Activated CD8-positive, alpha-beta memory T cell treated with anti-CD3 and anti-CD28 coated beads for 4 hours (primary cell): ENCODE measurements around the gene CACNA1B.

Source experiments
- DNase-seq, 2 donors: peaks; one replicate each; pipeline ENCODE4 v3.0.0-alpha.2; 2020; ENCODE audit warnings: low read depth in 2 of 2

CACNA1B gene

GRCh38 chr9:138052635-138053320 is 175.2 kb downstream of the CACNA1B start:
- DNase-seq = no peak

DNA sequence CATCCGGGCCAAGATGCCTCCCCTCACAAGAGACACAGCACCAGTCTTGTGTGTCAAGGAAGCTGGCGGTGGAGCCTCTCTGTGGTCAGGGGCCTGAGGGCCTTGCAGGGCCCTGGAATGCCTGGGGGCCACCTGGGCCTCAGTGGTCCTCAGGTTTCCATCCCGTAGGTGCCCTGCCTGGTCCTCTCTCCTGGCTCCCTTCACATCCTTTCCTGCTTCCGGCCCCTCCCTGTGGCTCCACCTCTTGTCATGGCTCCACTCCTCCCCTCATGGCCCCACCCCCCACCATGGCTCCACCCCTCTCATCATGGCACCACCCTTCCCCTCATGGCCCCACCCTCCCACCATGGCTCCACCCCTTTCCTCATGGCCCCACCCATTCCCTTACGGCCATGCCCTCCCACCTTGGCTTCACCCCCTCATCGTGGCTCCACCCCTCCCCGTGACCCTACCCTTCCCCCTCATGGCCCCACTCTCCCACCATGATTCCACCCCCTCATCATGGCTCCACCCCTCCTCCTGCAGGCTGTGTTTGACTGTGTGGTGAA is 175.8 kb downstream of the CACNA1B start:
- DNase-seq = no peak

DNA sequence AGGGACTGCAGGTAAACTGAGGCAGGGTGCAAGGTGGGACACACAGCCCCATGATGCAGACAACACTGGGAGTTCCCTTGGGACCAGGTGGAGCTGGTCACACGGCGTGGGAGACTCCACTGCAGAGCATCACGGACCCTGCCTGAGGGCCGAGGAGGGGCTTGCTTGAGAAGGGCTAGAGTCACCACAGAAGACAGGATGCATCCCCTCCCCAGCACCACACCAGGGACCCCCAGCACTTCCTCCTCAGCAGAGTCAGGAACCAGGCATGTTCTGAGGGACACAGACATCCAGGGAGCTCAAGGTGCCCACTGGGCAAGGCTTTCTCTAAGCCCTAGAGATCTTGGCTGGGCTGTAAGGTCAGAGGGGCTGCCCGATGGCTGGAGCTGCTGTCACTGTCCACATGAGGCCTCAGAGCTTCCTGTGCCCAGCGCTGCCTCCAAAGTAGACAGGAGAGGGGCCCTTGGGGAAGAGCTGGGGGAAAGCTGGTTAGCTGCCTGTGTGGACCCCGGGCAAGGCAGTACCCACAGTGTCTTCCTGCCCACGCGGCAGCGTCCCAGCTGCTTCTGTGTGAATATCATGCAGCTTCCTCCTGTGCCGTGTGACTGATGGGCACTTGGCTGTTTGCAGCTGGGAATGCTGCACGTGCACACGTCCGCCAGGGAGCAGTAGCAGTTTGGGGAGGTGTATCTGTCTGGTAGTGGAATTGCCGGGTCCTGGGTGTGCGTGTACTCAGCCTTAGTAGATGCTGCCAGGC is 176.6 kb downstream of the CACNA1B start:
- DNase-seq = no peak

DNA sequence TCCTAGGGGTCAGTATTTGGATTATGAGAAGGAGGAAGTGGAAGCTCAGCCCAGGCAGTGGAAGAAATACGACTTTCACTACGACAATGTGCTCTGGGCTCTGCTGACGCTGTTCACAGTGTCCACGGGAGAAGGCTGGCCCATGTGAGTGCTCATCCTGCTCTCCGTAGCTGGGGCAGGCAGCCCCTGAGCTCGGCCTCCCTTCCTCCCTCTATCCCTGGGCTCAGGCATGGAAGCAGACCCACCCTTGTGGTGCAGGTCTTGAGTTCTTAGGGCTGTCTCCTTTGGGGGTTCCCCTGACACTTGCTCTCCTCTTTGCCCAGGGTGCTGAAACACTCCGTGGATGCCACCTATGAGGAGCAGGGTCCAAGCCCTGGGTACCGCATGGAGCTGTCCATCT is 180.1 kb downstream of the CACNA1B start:
- DNase-seq = no peak

DNA sequence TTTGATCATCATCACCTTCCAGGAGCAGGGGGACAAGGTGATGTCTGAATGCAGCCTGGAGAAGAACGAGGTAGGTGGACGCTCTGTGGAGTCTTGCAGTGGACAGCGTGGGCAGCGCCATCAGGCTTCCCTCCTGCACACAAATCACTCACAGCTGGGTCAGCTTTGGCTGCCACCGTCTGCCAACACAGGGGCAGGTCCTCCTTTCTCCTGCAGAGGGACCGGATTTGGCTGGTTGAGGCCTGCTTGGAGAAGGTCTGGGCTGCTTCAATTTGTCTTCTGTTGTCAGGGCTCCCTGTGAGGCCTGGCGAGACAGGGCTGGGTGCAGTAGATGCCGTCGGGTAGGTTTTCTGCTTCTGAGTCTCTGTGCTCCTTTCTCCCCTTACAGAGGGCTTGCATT is 180.6 kb downstream of the CACNA1B start:
- no peak for DNase-seq

DNA sequence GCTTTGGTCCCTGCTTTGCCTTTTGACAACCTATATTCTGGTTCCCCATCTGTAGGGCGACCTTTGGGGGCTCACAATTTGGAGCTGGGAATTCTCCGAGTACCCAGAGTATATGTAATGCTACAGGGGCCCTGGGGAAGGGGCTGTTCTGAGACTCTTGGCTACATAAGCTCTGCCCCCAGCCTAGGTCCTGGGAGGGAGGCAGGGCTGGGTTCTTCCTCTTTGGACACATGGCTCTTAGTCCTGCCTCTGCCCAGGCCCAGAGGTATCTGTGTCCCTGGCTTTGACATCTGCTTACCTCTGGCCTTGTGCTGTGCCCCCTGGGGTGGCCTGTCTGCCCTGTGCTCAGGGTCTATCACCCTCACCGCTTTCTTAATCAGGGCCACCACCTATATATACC is 181.6 kb downstream of the CACNA1B start:
- no peak for DNase-seq

GRCh38 chr9:138060365-138060764 is 182.8 kb downstream of the CACNA1B start:
- DNase-seq = no peak

DNA sequence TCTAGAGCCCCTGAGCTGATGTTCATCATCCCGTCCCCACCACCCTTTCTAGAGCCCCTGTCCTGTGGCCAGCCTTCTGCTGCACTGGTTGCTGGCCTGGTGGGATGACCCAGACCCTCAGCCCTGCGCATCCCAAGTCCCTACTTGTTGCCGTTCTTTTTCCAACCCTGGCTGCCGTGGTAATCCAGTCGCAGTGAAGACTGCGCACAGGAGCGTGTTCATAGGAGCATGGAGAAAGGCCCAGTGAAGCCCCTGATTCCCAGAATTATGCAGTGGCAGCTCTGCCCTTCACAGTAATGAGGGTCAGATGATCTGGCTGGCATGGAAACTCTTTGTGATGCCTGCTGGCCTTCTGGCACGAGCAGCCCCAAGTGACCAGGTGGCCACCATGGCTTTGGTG is 183.3 kb downstream of the CACNA1B start:
- DNase-seq = no peak

DNA sequence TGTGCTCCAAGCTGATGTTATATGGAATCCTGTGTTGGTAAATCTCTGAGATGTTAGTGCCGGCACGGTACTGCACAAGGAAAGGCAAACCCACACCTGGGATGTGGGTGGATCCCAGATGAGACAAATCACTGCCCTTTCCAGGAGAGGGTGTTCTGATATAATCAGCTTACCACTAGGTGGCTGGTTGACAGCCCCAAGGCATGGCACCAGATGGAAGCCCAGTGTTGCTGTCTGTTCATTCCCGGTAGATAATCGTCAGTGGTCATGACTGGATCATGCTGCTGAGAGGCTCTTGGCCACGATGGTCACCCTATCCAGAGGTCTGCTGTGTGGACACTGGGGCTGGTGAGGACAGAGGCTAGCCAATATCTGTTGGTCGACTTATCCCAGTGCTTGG is 184.0 kb downstream of the CACNA1B start:
- DNase-seq = no peak

GRCh38 chr9:138062196-138062595 is 184.6 kb downstream of the CACNA1B start:
- no peak for DNase-seq

DNA sequence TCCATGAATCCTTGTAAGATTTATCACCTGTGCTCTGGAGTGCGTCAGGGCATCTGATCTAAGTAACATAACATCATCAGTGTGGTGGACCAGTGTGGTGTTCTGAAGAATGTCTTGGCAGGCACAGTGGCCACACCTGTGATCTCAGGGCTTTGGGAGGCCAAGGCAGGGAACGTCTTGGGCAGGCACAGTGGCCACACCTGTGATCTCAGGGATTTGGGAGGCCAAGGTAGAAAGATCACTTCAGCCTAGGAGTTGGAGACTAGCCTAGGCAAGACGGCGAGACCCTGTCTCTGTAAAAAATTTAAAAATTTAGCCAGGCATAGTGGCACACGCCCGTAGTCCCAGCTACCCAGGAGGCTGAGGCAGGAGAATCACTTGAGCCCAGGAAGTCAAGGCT is 185.5 kb downstream of the CACNA1B start:
- no peak for DNase-seq

DNA sequence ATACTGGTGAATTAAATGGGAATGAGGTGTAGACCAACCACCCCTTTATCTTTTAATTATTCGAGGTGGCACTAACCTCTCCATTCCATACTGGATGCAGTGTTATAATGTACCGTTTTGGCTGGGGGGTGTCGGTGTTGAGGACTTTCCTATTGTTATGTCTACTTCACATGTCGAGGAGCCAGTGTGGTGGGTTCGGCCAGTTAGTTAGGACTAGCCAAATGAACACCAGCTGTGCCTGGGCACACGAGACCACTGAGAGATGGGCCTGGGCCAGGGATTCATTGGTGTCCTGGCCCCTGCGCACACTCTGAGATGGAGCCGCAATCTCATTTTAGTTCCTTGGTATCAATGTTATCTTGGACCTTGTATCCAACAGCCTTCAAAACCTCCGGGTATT is 186.2 kb downstream of the CACNA1B start:
- no peak for DNase-seq

- DNase-seq = no peak
Measured at GRCh38 chr9:138064547-138064946, 187.0 kb downstream of the CACNA1B start.

- no peak for DNase-seq
Measured at GRCh38 chr9:138065287-138065686, 187.7 kb downstream of the CACNA1B start.

DNA sequence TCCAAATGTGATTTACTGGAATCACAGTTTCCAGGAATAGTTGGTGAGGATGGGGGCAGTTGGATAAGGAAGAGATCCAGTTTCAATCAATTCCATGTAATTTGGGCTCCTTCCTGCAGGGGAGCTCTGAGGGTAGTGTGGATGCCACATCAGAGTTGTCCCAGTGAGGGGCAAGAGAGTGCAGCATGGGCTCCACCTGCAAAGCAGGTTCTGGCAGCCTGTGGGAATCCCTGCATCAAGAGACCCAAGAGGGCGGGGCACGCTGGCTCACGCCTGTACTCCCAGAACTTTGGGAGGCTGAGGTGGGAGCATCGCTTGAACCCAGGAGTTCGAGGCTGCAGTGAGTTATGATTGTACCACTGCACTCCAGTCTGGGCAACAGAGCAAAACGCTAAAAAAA is 188.5 kb downstream of the CACNA1B start:
- DNase-seq = no peak

GRCh38 chr9:138067613-138068367 is 190.2 kb downstream of the CACNA1B start:
- DNase-seq = no peak

- no peak for DNase-seq
Measured at GRCh38 chr9:138068601-138069035, 191.0 kb downstream of the CACNA1B start.

GRCh38 chr9:138069731-138070456 is 192.3 kb downstream of the CACNA1B start:
- no peak for DNase-seq

DNA sequence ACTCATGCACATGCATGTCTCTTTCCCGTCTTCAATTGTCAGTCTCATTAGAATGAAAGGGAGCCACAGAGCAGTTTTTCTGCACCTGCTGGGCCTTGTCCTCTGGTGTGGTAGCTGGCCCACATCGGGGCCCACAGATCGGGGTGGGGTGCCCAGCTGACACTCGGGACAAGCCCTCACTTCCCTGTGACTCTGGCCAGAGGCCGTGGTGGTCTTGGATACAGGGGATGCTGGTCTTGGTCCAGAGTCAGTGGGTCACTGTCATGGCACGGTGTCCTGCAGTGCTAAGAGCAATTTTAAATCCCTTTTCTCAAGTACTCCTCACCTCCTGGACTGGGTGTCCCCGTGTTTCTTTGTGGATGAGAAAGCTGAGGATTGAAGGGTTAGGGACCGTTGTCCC is 193.2 kb downstream of the CACNA1B start:
- DNase-seq = no peak

DNA sequence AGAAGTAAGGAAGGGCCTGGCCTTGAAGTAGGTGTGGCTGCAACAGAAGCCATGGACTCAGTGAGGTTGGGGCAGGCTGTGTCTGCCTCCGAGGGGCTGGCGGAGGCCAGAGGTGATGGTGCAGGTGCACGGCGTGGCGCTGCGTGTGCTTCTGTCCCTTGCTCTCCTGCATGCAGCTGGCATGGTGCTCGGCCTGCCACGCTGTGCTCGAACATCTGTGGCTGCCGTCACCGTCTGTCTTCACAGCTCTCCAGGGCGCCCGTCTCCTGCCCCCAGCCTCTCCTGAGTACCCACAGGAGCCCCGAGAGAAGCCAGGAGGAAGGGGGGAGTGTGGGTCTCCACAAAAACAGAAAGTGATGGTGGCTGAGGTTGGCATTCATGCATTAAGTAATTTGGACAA is 193.7 kb downstream of the CACNA1B start:
- no peak for DNase-seq

DNA sequence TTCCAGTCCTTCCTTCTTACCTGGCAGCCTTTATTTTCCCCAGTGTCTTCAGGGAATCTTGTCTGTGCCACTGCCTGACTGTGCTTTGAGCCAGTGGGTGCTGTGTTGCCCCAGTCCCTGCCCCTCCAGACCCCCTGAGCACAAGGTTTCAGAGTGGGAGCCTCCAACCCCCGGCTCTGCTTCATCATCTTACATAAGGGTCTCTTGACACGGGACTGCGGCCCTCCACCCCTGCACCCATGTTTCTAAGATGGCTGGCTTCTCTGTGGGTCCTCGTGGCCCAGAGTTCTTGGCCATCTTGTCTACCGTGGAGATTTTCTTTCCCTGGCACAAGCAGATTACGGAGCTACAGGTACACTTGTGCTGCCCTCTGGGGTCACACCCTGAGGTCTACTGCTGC is 194.1 kb downstream of the CACNA1B start:
- no peak for DNase-seq
